H9 (cell line): ENCODE results near the gene CYP19A1. TPM values are rescaled to one million over a fixed set of nuclear protein-coding genes. Genes with fewer than 3 reads are reported as not detected.

ENCODE experiments used
- DNase-seq: peaks from one replicate; pipeline ENCODE4 v3.0.0-alpha.2; 2017
- H2AFZ ChIP-seq: one replicate; pipeline ENCODE4 v1.6.1; 2013; ENCODE audit warnings: mild to moderate bottlenecking, low read length, control low read depth, moderate library complexity
- H2AK5ac ChIP-seq: 2 replicates; pipeline ENCODE4 v1.6.1; 2013; ENCODE audit warnings: low read length, control low read depth, mixed read lengths; ENCODE audit not compliant: insufficient read length
- H2BK120ac ChIP-seq: one replicate; pipeline ENCODE4 v1.6.1; 2013; ENCODE audit warnings: low read depth, mild to moderate bottlenecking, low read length, control low read depth, inconsistent platforms; ENCODE audit not compliant: poor library complexity, severe bottlenecking
- H2BK12ac ChIP-seq: 2 replicates; pipeline ENCODE4 v1.6.1; 2013; ENCODE audit warnings: low read length, control low read depth, mixed read lengths, low read depth; ENCODE audit not compliant: insufficient read length
- H2BK15ac ChIP-seq: 2 replicates; pipeline ENCODE4 v1.6.1; 2013; ENCODE audit warnings: low read depth, low read length, control low read depth
- H2BK20ac ChIP-seq: one replicate; pipeline ENCODE4 v1.6.1; 2013; ENCODE audit warnings: low read depth, mild to moderate bottlenecking, low read length, control low read depth, inconsistent platforms; ENCODE audit not compliant: poor library complexity, severe bottlenecking
- H2BK5ac ChIP-seq: 2 replicates; pipeline ENCODE4 v1.6.1; 2013; ENCODE audit warnings: low read length, control low read depth, mixed read lengths; ENCODE audit not compliant: insufficient read length
- H3K14ac ChIP-seq: 2 replicates; pipeline ENCODE4 v1.6.1; 2013; ENCODE audit warnings: low read length, control low read depth; ENCODE audit not compliant: insufficient read depth
- H3K18ac ChIP-seq: 2 replicates; pipeline ENCODE4 v1.6.1; 2013; ENCODE audit warnings: low read depth, mild to moderate bottlenecking, mixed read lengths, low read length, control low read depth; ENCODE audit not compliant: insufficient read length
- H3K23ac ChIP-seq: 2 replicates; pipeline ENCODE4 v1.6.1; 2013; ENCODE audit warnings: low read length, control low read depth, mixed read lengths, low read depth; ENCODE audit not compliant: insufficient read length
- H3K23me2 ChIP-seq: 2 replicates; pipeline ENCODE4 v1.6.1; 2013; ENCODE audit warnings: low read depth, mild to moderate bottlenecking, mixed read lengths, low read length, control low read depth; ENCODE audit not compliant: insufficient read length, poor library complexity, severe bottlenecking
- H3K27ac ChIP-seq: 2 replicates; pipeline ENCODE4 v1.5.1; 2013; ENCODE audit warnings: low read length, control low read depth, mixed read lengths, low read depth; ENCODE audit not compliant: insufficient read length
- H3K27me3 ChIP-seq: 2 replicates; pipeline ENCODE4 v1.6.1; 2013; ENCODE audit warnings: low read length, control low read depth, inconsistent platforms; ENCODE audit not compliant: insufficient read depth
- H3K4ac ChIP-seq: 2 replicates; pipeline ENCODE4 v1.6.1; 2013; ENCODE audit warnings: low read depth, mild to moderate bottlenecking, control low read depth, inconsistent platforms, low read length, moderate library complexity
- H3K4me1 ChIP-seq: 2 replicates; pipeline ENCODE4 v1.6.1; 2013; ENCODE audit warnings: low read length, control low read depth, inconsistent platforms; ENCODE audit not compliant: insufficient read depth
- H3K4me2 ChIP-seq: 2 replicates; pipeline ENCODE4 v1.6.1; 2013; ENCODE audit warnings: low read length, control low read depth, mixed read lengths; ENCODE audit not compliant: insufficient read length, insufficient read depth
- H3K56ac ChIP-seq: 2 replicates; pipeline ENCODE4 v1.6.1; 2013; ENCODE audit warnings: low read depth, mild to moderate bottlenecking, mixed read lengths, low read length, control low read depth; ENCODE audit not compliant: insufficient read length
- H3K79me1 ChIP-seq: 2 replicates; pipeline ENCODE4 v1.6.1; 2013; ENCODE audit warnings: low read depth, mild to moderate bottlenecking, moderate library complexity, low read length, control low read depth, inconsistent platforms; ENCODE audit not compliant: insufficient read depth, poor library complexity, severe bottlenecking
- H3K79me2 ChIP-seq: 2 replicates; pipeline ENCODE4 v1.6.1; 2013; ENCODE audit warnings: low read length, control low read depth, inconsistent platforms; ENCODE audit not compliant: insufficient read depth
- H3K9ac ChIP-seq: 2 replicates; pipeline ENCODE4 v1.6.1; 2013; ENCODE audit warnings: low read length, control low read depth, mixed read lengths; ENCODE audit not compliant: insufficient read length; ENCODE audit errors: extremely low read depth
- H3K9me3 ChIP-seq: one replicate; pipeline ENCODE4 v1.6.1; 2013; ENCODE audit warnings: low read depth, low read length, inconsistent platforms; ENCODE audit not compliant: control insufficient read depth
- H3T11ph ChIP-seq: one replicate; pipeline ENCODE4 v1.6.1; 2013; ENCODE audit warnings: mild to moderate bottlenecking, low read length, control low read depth, inconsistent platforms
- H4K20me1 ChIP-seq: one replicate; pipeline ENCODE4 v1.6.1; 2013; ENCODE audit not compliant: control insufficient read depth, insufficient read length, insufficient read depth
- H4K5ac ChIP-seq: 2 replicates; pipeline ENCODE4 v1.6.1; 2013; ENCODE audit warnings: low read depth, mild to moderate bottlenecking, mixed read lengths, low read length, control low read depth; ENCODE audit not compliant: insufficient read length
- H4K8ac ChIP-seq: replicated peaks from 2 replicates; pipeline ENCODE4 v1.6.1; 2013; ENCODE audit warnings: low read length, control low read depth, mixed read lengths, low read depth; ENCODE audit not compliant: insufficient read length
- H4K91ac ChIP-seq: 2 replicates; pipeline ENCODE4 v1.6.1; 2013; ENCODE audit warnings: low read depth, mild to moderate bottlenecking, moderate library complexity, mixed read lengths, low read length, control low read depth; ENCODE audit not compliant: insufficient read length
- H3K27ac Mint-ChIP-seq, 3 experiments: 2 replicates in 2 of 3; 3 replicates in 1 of 3; pipeline ENCODE4 v1.8.0; 2020 to 2021; ENCODE audit warnings: mixed read lengths in 3 of 3, mild to moderate bottlenecking in 1 of 3, moderate library complexity in 1 of 3
- H3K27me3 Mint-ChIP-seq: 2 replicates; pipeline ENCODE4 v1.8.0; 2021; ENCODE audit warnings: low read depth, mild to moderate bottlenecking, moderate library complexity, mixed read lengths
- H3K36me3 Mint-ChIP-seq, 3 experiments: 2 replicates in 2 of 3; 3 replicates in 1 of 3; pipeline ENCODE4 v1.8.0; 2020 to 2021; ENCODE audit warnings: low read depth in 3 of 3, mixed read lengths in 3 of 3; ENCODE audit not compliant: insufficient read depth in 1 of 3
- H3K4me1 Mint-ChIP-seq, 2 experiments: 2 replicates each; pipeline ENCODE4 v1.8.0; 2020; ENCODE audit warnings: mixed read lengths in 2 of 2
- H3K4me3 Mint-ChIP-seq, 2 experiments: 2 replicates in 1 of 2; 3 replicates in 1 of 2; pipeline ENCODE4 v1.8.0; 2020 to 2021; ENCODE audit warnings: mild to moderate bottlenecking in 2 of 2, mixed read lengths in 2 of 2, moderate library complexity in 1 of 2
- H3K9me3 Mint-ChIP-seq, 2 experiments: 2 replicates in 1 of 2; 3 replicates in 1 of 2; pipeline ENCODE4 v1.8.0; 2020; ENCODE audit warnings: mild to moderate bottlenecking in 2 of 2, mixed read lengths in 2 of 2, moderate library complexity in 1 of 2
- CTCF ChIP-seq: fragments of 200-600 bp; sonication (generic); conservative IDR thresholded peaks from 3 replicates; pipeline ENCODE4 v1.8.0; 2021; ENCODE audit warnings: antibody characterized with exemption, mild to moderate bottlenecking
- WGBS: extraction: QIAGEN DNeasy Blood & Tissue Kit; methylation state at CpG from one replicate; pipeline ENCODE4 v1.1.7; 2013; ENCODE audit warnings: missing lambda C conversion rate, low lambda C conversion rate, mixed read lengths; ENCODE audit not compliant: insufficient read length; ENCODE audit errors: extremely low coverage; 5-methylcytosine and 5-hydroxymethylcytosine counted together
- total RNA-seq: library from RNA; stranded (reverse); gene quantifications from 2 replicates; pipeline ENCODE4 v1.2.1, GENCODE V29; 2021

The CYP19A1 gene
- total RNA-seq, 1 experiment from 2014 or later, result not detected

- Histone ChIP-seq H4K20me1 (no peaks in the 10 kb centered on the region), H3K27me3 (no peaks in the 10 kb centered on the region), H4K8ac (no peak overlapping the region), H3K18ac (no peak overlapping the region), H2BK12ac (no peak overlapping the region), H4K91ac (no peak overlapping the region), H3K9ac (no peak overlapping the region), H3K14ac (no peak overlapping the region), H3K4me2 (no peak overlapping the region), H2BK5ac (no peak overlapping the region), H2AFZ (no peak overlapping the region), H2BK15ac (no peak overlapping the region), H3K4me1 (no peaks in the 10 kb centered on the region), H2BK120ac (no peak overlapping the region), H3K9me3 (no peaks in the 10 kb centered on the region), H3K4ac (no peak overlapping the region), H3T11ph (no peak overlapping the region), H3K79me2 (no peaks in the 10 kb centered on the region), H2BK20ac (no peak overlapping the region), H3K23ac (no peak overlapping the region), H3K23me2 (no peaks in the 10 kb centered on the region), H4K5ac (no peak overlapping the region), H2AK5ac (no peak overlapping the region), H3K79me1 (no peaks in the 10 kb centered on the region), H3K27ac (no peak overlapping the region), H3K56ac (no peak overlapping the region)
- H3K4me1 Mint-ChIP-seq, result peaks cover 5 to 9% of the 10 kb centered on the region in 2 experiments
- DNase-seq, result no peak
- no CpG with 5 or more reads among the region's 3 CpGs for WGBS
- no peak overlapping the region for H3K27ac Mint-ChIP-seq
- no peaks in the 10 kb centered on the region for H3K27me3 Mint-ChIP-seq
- TF ChIP-seq CTCF, result no peak
- H3K36me3 Mint-ChIP-seq, result no peaks in the 10 kb centered on the region
- H3K4me3 Mint-ChIP-seq, result no peak overlapping the region
- no peaks in the 10 kb centered on the region for H3K9me3 Mint-ChIP-seq
These were observed 28.5 kb upstream of the CYP19A1 start for GRCh38 chr15:51366920-51367319.
